Measurements from ENCODE around the gene PQBP1.

Gene PQBP1

GRCh38 chrX:48913605-48914366, 16.1 kb downstream of the PQBP1 start:
- Histone ChIP-seq H3K36me3 (ENCODE audit: insufficient read depth, low read length) (peaks cover 58% of the 10 kb centered on the region), H3K27me3 (ENCODE audit: insufficient read depth, low read length) (no peaks in the 10 kb centered on the region), H3F3A (ENCODE audit: insufficient read depth, low read length) (0 out of 2 replicates have a peak, but pooled peaks cover 3% of the 10 kb centered on the region), H3K4me3 (ENCODE audit: low read depth, low read length, poor library complexity, severe bottlenecking) (no peak overlapping the region), H3K9me3 (ENCODE audit: low read length) (no peaks in the 10 kb centered on the region), H3K4me1 (ENCODE audit: insufficient read depth, low read length, severe bottlenecking) (peaks cover 53% of the 10 kb centered on the region), H3K4me2 (ENCODE audit: low read length) (no peak overlapping the region; the same call in 1 of the 2 replicates), H3K9me2 (ENCODE audit: low read depth, low read length) (no peaks in the 10 kb centered on the region), H3K79me2 (ENCODE audit: insufficient read depth, low read length) (peaks cover 25% of the 10 kb centered on the region), H3K27ac (ENCODE audit: low read depth, low read length, poor library complexity, severe bottlenecking) (no peak overlapping the region), H4K20me1 (ENCODE audit: insufficient read depth, low read length) (no peaks in the 10 kb centered on the region), H2AFZ (ENCODE audit: low read length) (no peak overlapping the region), H3K9ac (ENCODE audit: low read length) (no peak overlapping the region)
- TF ChIP-seq EZH2 (IDR thresholded peaks at IDR 0.05; ENCODE audit: borderline replicate concordance, low read length) (no peak), CTCF (IDR thresholded peaks at IDR 0.05; ENCODE audit: low read length) (no peak)

- Histone ChIP-seq H2AFZ (ENCODE audit: low read length) (no peak overlapping the region), H4K20me1 (ENCODE audit: insufficient read depth, low read length) (no peaks in the 10 kb centered on the region), H3K4me1 (ENCODE audit: insufficient read depth, low read length, severe bottlenecking) (peaks cover 62% of the 10 kb centered on the region), H3K9me2 (ENCODE audit: low read depth, low read length) (no peaks in the 10 kb centered on the region), H3K9me3 (ENCODE audit: low read length) (no peaks in the 10 kb centered on the region), H3K27ac (ENCODE audit: low read depth, low read length, poor library complexity, severe bottlenecking) (no peak overlapping the region), H3K4me2 (ENCODE audit: low read length) (peak overlapping the region; percentile 75; the same call in 1 of the 2 replicates), H3F3A (ENCODE audit: insufficient read depth, low read length) (0 out of 2 replicates have a peak, but pooled peaks cover 3% of the 10 kb centered on the region), H3K9ac (ENCODE audit: low read length) (no peak overlapping the region), H3K36me3 (ENCODE audit: insufficient read depth, low read length) (peaks cover 58% of the 10 kb centered on the region), H3K4me3 (ENCODE audit: low read depth, low read length, poor library complexity, severe bottlenecking) (no peak overlapping the region), H3K27me3 (ENCODE audit: insufficient read depth, low read length) (no peaks in the 10 kb centered on the region), H3K79me2 (ENCODE audit: insufficient read depth, low read length) (peaks cover 25% of the 10 kb centered on the region)
- TF ChIP-seq CTCF (IDR thresholded peaks at IDR 0.05; ENCODE audit: low read length) (no peak), EZH2 (IDR thresholded peaks at IDR 0.05; ENCODE audit: borderline replicate concordance, low read length) (no peak)
Measured at GRCh38 chrX:48914593-48915493, 17.1 kb downstream of the PQBP1 start.

DNA sequence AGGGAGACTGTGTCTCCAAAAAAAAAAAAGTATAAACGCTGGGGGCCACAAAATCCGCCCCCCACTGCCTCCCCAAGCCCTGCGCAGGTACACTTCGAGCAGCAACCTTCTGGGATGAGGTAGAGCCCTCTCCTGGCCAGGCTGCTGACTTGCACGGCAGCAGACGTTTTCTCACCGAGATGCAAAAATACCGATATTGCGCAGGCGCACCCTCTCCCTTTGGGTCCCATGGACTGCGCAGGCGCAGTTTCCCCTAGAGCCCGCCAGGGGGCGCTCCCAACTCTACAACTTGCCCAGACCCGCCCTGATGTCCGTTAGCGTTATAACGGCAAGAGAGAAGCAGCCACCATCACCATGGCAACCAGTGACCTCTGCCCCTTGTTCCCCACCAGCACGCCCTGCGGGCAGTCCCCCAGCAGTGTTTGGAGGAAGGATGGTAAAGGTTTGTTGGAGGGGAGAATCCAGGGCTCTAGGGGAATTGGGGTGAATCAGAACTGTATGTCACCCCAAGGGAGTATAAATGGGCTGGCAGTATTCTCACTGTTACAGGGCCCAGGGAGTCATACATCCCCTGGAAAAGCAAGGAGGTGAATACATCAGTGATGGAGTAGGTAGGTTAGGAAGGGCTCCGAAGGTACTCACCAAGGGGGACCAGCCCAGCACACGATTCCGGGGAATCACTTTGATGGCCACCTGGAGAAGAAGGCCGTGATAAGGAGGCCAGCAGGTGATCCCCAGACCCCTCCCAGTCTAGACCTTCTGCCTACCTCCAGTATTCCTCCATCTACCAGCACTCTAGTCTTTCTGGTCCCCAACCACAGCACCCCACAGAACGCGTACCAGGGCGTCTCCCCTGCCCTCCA, 19.6 kb downstream of the PQBP1 start:
- H3K36me3 ChIP-seq (ENCODE audit: insufficient read depth, low read length): peaks cover 60% of the 10 kb centered on the region
- H4K20me1 ChIP-seq (ENCODE audit: insufficient read depth, low read length): no peaks in the 10 kb centered on the region
- TF ChIP-seq EZH2 (IDR thresholded peaks at IDR 0.05; ENCODE audit: borderline replicate concordance, low read length) (no peak), CTCF (IDR thresholded peaks at IDR 0.05; ENCODE audit: low read length) (peak; percentile 85)
- 0 out of 2 replicates have a peak, but pooled peaks cover 2% of the 10 kb centered on the region for H3F3A ChIP-seq (ENCODE audit: insufficient read depth, low read length)
- H3K9me2 ChIP-seq (ENCODE audit: low read depth, low read length): no peaks in the 10 kb centered on the region
- peak overlapping the region; percentile 75 for H3K4me2 ChIP-seq (ENCODE audit: low read length)
- H2AFZ ChIP-seq (ENCODE audit: low read length): no peak overlapping the region
- peak overlapping the region; percentile 100 for H3K9ac ChIP-seq (ENCODE audit: low read length)
- peak overlapping the region; percentile 93 for H3K27ac ChIP-seq (ENCODE audit: low read depth, low read length, poor library complexity, severe bottlenecking)
- H3K79me2 ChIP-seq (ENCODE audit: insufficient read depth, low read length): peaks cover 15% of the 10 kb centered on the region; the same call in 1 of the 2 replicates
- H3K27me3 ChIP-seq (ENCODE audit: insufficient read depth, low read length): no peaks in the 10 kb centered on the region
- H3K4me1 ChIP-seq (ENCODE audit: insufficient read depth, low read length, severe bottlenecking): peaks cover 63% of the 10 kb centered on the region
- H3K4me3 ChIP-seq (ENCODE audit: low read depth, low read length, poor library complexity, severe bottlenecking): peak overlapping the region; percentile 99
- no peaks in the 10 kb centered on the region for H3K9me3 ChIP-seq (ENCODE audit: low read length)

All from OCI-LY1 (cell line).